ENCODE data around the gene GALNT10. TPM values are rescaled to one million over a fixed set of nuclear protein-coding genes. Genes with fewer than 3 reads are reported as not detected.

GALNT10 gene
- total and polyA plus RNA-seq, 2 of the 4 experiments (the other 2 are of a cell fraction), result 46.2 to 67.0 TPM

DNA sequence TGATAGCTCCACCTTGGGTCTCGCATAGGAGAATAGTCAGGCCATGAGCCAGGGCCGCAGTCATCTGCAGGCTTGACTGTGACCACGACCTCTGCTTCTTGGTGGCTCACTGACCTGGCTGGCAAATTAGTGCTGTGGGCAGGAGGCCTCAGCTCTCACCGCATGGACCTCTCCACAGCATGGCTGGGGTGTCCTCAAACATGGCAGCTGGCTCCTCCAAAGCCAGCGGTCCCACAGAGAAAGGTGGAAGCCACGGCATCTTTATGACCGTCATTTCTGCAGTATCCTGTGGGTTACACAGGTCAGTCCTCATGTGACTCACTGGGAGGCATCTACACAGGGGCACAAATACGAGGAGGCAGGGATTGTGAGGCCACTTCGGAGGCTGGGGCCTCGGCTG is 212.1 kb downstream of the GALNT10 start:
- TF ChIP-seq NFE2L2 (IDR thresholded peaks at IDR 0.05; ENCODE audit: low read depth, low read length), result no peak
- no peak for TF ChIP-seq FOS (IDR thresholded peaks at IDR 0.05; ENCODE audit: low read depth, low read length)
- TF ChIP-seq, protein P1, sequence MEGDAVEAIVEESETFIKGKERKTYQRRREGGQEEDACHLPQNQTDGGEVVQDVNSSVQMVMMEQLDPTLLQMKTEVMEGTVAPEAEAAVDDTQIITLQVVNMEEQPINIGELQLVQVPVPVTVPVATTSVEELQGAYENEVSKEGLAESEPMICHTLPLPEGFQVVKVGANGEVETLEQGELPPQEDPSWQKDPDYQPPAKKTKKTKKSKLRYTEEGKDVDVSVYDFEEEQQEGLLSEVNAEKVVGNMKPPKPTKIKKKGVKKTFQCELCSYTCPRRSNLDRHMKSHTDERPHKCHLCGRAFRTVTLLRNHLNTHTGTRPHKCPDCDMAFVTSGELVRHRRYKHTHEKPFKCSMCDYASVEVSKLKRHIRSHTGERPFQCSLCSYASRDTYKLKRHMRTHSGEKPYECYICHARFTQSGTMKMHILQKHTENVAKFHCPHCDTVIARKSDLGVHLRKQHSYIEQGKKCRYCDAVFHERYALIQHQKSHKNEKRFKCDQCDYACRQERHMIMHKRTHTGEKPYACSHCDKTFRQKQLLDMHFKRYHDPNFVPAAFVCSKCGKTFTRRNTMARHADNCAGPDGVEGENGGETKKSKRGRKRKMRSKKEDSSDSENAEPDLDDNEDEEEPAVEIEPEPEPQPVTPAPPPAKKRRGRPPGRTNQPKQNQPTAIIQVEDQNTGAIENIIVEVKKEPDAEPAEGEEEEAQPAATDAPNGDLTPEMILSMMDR (conservative IDR thresholded peaks at IDR 0.05; ENCODE audit: low read depth, low read length), result no peak
- no peak for TF ChIP-seq RAD21 (IDR thresholded peaks at IDR 0.05; ENCODE audit: low read length)
- no peak for TF ChIP-seq USF2 (IDR thresholded peaks at IDR 0.05; ENCODE audit: low read depth, low read length)
- TF ChIP-seq, protein P2, sequence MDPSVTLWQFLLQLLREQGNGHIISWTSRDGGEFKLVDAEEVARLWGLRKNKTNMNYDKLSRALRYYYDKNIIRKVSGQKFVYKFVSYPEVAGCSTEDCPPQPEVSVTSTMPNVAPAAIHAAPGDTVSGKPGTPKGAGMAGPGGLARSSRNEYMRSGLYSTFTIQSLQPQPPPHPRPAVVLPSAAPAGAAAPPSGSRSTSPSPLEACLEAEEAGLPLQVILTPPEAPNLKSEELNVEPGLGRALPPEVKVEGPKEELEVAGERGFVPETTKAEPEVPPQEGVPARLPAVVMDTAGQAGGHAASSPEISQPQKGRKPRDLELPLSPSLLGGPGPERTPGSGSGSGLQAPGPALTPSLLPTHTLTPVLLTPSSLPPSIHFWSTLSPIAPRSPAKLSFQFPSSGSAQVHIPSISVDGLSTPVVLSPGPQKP (IDR thresholded peaks at IDR 0.05; ENCODE audit: borderline replicate concordance, low read depth, low read length), result no peak
- TF ChIP-seq POLR2A (IDR thresholded peaks at IDR 0.05; ENCODE audit: low read depth, low read length), result no peak
- no peak for TF ChIP-seq RCOR1 (IDR thresholded peaks at IDR 0.05; ENCODE audit: insufficient replicate concordance, low read length)
- no peak for TF ChIP-seq CEBPB (IDR thresholded peaks at IDR 0.05; ENCODE audit: low read depth, low read length)
- no peak for TF ChIP-seq CHD1 (IDR thresholded peaks at IDR 0.05; ENCODE audit: low read depth, low read length)
- TF ChIP-seq MXI1 (IDR thresholded peaks at IDR 0.05; ENCODE audit: borderline replicate concordance, low read depth, low read length), result no peak
- no peak for TF ChIP-seq BHLHE40 (IDR thresholded peaks at IDR 0.05; ENCODE audit: low read depth, low read length)
- no peak for TF ChIP-seq MAZ (IDR thresholded peaks at IDR 0.05; ENCODE audit: borderline replicate concordance, low read depth, low read length)
- no peak for TF ChIP-seq RFX5 (IDR thresholded peaks at IDR 0.05; ENCODE audit: low read depth, low read length)
- TF ChIP-seq MAFK (IDR thresholded peaks at IDR 0.05; ENCODE audit: low read depth, low read length), result no peak
- Histone ChIP-seq H2AFZ (replicated peaks; ENCODE audit: low read length, poor library complexity) (no peak overlapping the region), H2BK5ac (ENCODE audit: low read depth, low read length, poor library complexity, severe bottlenecking) (no peak overlapping the region), H3K4ac (ENCODE audit: low read depth, low read length) (no peak overlapping the region; the same call in 1 of the 2 replicates), H4K8ac (ENCODE audit: low read depth in 2 of 2, low read length in 2 of 2) (no peak overlapping the region), H3K56ac (ENCODE audit: extremely low read depth, insufficient read depth, low read length) (no peak overlapping the region), H2BK20ac (ENCODE audit: low read depth, low read length) (no peak overlapping the region), H3K4me3 (ENCODE audit: insufficient read depth, low read depth, low read length) (no peak overlapping the region), H4K91ac (ENCODE audit: insufficient read depth, low read depth, low read length) (no peak overlapping the region), H3K4me1 (ENCODE audit: control insufficient read depth, insufficient read depth, low read length) (peaks cover 3% of the 10 kb centered on the region; the same call in 1 of the 2 replicates), H2AK5ac (ENCODE audit: low read depth, low read length) (no peak overlapping the region), H3K4me2 (ENCODE audit: low read depth, low read length) (no peak overlapping the region), H3K79me1 (ENCODE audit: low read depth in 1 of 2, low read length in 2 of 2) (peaks cover 0 to 7% of the 10 kb centered on the region in 2 experiments; a peak in 2 of 4 replicates), H2BK15ac (ENCODE audit: low read depth, low read length) (no peak overlapping the region), H3K18ac (ENCODE audit: low read depth, low read length) (no peak overlapping the region), H2AK9ac (replicated peaks; ENCODE audit: low read depth, low read length, poor library complexity) (no peak overlapping the region), H4K5ac (ENCODE audit: low read depth, low read length) (no peak overlapping the region), H3K9me3 (ENCODE audit: control insufficient read depth, insufficient read depth, low read length) (no peaks in the 10 kb centered on the region), H3K27ac (ENCODE audit: insufficient read depth, low read length) (no peak overlapping the region), H3K23ac (ENCODE audit: low read depth, low read length) (no peak overlapping the region), H3K14ac (replicated peaks; ENCODE audit: low read depth, low read length) (no peak overlapping the region), H2BK120ac (ENCODE audit: low read depth, low read length) (no peak overlapping the region), H3K9me1 (ENCODE audit: insufficient read depth, low read length) (0 out of 2 replicates have a peak, but pooled peaks cover 5% of the 10 kb centered on the region), H4K20me1 (ENCODE audit: insufficient read depth, low read length) (no peaks in the 10 kb centered on the region), H3K9ac (ENCODE audit: low read depth, low read length) (no peak overlapping the region), H3K36me3 (ENCODE audit: control insufficient read depth, insufficient read depth, low read length) (no peaks in the 10 kb centered on the region), H3K27me3 (ENCODE audit: control insufficient read depth, insufficient read depth, low read length) (no peaks in the 10 kb centered on the region)
- 97% methylated on average over 8 of the region's 10 CpGs; no CpG with 5 or more reads in 1 of the 2 experiments for WGBS, 2 experiments (ENCODE audit: extremely low coverage in 2 of 2, insufficient read length in 1 of 2)
- no TSS peak for BruUV-seq (replicated peaks)
- POLR2A ChIA-PET (ENCODE audit: unreplicated experiment), result no interaction called here
- CTCF ChIA-PET, result no interaction called here
- dilution Hi-C loops (cut with HindIII; ENCODE audit: low sequenced_read_pairs, unreplicated experiment), result no loop called here
- ATAC-seq (ENCODE audit: low read depth) (no peak), DNase-seq (no peak)
- intact Hi-C loops (cut with micrococcal nuclease), result no loop called here
- in situ Hi-C loops (cut with MboI; ENCODE audit: low sequenced_read_pairs), result no loop called here

All from IMR-90 (cell line).